Brain microvascular endothelial cell (primary cell): ENCODE measurements around the gene PLS1.
"Not testable (repeated sequence)": the region's sequence is repeated elsewhere in the genome, so short reads cannot be mapped to it uniquely, and the experiment has no call there.

ENCODE experiments used
- DNase-seq: peaks from one replicate; pipeline ENCODE4 v3.0.0-alpha.2; 2020
- H3K27ac ChIP-seq: fragments of 250-450 bp; sonication (Bioruptor Pico); 2 replicates; pipeline ENCODE4 v1.5.1; 2020; ENCODE audit warnings: mild to moderate bottlenecking, moderate library complexity
- H3K27me3 ChIP-seq: fragments of 250-450 bp; sonication (Bioruptor Pico); replicated peaks from 2 replicates; pipeline ENCODE4 v1.5.1; 2020; ENCODE audit warnings: mild to moderate bottlenecking
- H3K36me3 ChIP-seq: fragments of 250-450 bp; sonication (Bioruptor Pico); replicated peaks from 2 replicates; pipeline ENCODE4 v1.5.1; 2020; ENCODE audit warnings: mild to moderate bottlenecking
- H3K4me3 ChIP-seq: 2 replicates; pipeline ENCODE4 v1.5.1; 2011; ENCODE audit warnings: low read depth, mild to moderate bottlenecking, control low read depth, low read length, moderate library complexity
- CTCF ChIP-seq: IDR thresholded peaks from 2 replicates; pipeline ENCODE4 v1.5.1; 2011; ENCODE audit warnings: low read depth, mild to moderate bottlenecking, moderate library complexity, low read length, control low read depth, inconsistent platforms; ENCODE audit errors: missing control alignments
- in situ Hi-C: cut with HindIII; loops from 2 replicates; pipeline ENCODE4 v1.10.0; 2017; ENCODE audit warnings: low sequenced_read_pairs, low pct_ligation_motif_present

PLS1 gene

DNA sequence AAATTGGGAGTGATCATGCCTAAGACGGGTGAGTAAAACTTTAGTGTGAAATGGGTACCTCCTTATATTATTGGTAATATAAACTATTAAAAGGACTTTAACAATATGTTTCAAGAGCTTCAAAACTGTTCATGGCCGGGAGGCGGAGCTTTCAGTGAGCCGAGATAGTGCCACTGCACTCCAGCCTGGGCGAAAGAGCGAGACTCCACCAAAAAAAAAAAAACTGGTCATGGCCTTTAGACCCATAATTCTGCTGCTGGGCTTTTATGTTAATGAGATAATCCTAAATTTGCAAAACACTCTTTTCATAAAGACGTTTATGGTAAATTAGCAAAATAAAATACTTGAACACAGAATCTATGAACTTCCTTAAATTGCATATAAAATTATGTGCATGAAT, 150.5 kb downstream of the PLS1 start:
- no peak for TF ChIP-seq CTCF
- Histone ChIP-seq H3K27me3 (no peaks in the 10 kb centered on the region), H3K27ac (no peak overlapping the region), H3K4me3 (no peak overlapping the region), H3K36me3 (peaks cover 8% of the 10 kb centered on the region)
- in situ Hi-C loops = no loop called here
- no peak for DNase-seq

DNA sequence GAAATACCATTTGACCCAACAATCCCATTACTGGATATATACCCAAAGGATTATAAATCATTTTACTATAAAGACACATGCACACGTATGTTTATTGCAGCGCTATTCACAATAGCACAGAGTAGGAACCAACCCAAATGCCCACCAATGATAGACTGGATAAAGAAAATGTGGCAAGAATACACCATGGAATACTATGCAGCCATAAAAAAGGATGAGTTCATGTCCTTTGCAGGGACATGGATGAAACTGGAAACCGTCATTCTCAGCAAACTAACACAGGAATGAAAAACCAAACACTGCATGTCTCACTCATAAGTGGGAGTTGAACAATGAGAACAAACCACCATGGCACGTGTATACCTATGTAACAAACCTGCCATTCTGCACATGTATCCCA, 154.3 kb downstream of the PLS1 start:
- H3K4me3 ChIP-seq, DNase-seq, H3K36me3 ChIP-seq, H3K27ac ChIP-seq, H3K27me3 ChIP-seq, in situ Hi-C loops: not testable (repeated sequence)

GRCh38 chr3:142752605-142753004, 156.4 kb downstream of the PLS1 start:
- in situ Hi-C loops, H3K36me3 ChIP-seq, DNase-seq, H3K27ac ChIP-seq, H3K27me3 ChIP-seq, H3K4me3 ChIP-seq: not testable (repeated sequence)

- Histone ChIP-seq H3K36me3 (peaks cover 4% of the 10 kb centered on the region), H3K27ac (no peak overlapping the region), H3K27me3 (no peaks in the 10 kb centered on the region), H3K4me3 (no peak overlapping the region)
- TF ChIP-seq CTCF = no peak
- in situ Hi-C loops = no loop called here
- DNase-seq = no peak
These were observed 158.3 kb downstream of the PLS1 start for GRCh38 chr3:142754494-142754893.
